HG02571 (cell line): ENCODE measurements around the gene ESYT1.

Experiments used
- ATAC-seq: cut with Tn5 transposase; IDR thresholded peaks from one replicate; pipeline ENCODE4 v1.9.1; 2021; ENCODE audit warnings: mild to moderate bottlenecking, moderate library complexity; ENCODE audit not compliant: unreplicated experiment

ESYT1 gene, protein sequence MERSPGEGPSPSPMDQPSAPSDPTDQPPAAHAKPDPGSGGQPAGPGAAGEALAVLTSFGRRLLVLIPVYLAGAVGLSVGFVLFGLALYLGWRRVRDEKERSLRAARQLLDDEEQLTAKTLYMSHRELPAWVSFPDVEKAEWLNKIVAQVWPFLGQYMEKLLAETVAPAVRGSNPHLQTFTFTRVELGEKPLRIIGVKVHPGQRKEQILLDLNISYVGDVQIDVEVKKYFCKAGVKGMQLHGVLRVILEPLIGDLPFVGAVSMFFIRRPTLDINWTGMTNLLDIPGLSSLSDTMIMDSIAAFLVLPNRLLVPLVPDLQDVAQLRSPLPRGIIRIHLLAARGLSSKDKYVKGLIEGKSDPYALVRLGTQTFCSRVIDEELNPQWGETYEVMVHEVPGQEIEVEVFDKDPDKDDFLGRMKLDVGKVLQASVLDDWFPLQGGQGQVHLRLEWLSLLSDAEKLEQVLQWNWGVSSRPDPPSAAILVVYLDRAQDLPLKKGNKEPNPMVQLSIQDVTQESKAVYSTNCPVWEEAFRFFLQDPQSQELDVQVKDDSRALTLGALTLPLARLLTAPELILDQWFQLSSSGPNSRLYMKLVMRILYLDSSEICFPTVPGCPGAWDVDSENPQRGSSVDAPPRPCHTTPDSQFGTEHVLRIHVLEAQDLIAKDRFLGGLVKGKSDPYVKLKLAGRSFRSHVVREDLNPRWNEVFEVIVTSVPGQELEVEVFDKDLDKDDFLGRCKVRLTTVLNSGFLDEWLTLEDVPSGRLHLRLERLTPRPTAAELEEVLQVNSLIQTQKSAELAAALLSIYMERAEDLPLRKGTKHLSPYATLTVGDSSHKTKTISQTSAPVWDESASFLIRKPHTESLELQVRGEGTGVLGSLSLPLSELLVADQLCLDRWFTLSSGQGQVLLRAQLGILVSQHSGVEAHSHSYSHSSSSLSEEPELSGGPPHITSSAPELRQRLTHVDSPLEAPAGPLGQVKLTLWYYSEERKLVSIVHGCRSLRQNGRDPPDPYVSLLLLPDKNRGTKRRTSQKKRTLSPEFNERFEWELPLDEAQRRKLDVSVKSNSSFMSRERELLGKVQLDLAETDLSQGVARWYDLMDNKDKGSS

DNA sequence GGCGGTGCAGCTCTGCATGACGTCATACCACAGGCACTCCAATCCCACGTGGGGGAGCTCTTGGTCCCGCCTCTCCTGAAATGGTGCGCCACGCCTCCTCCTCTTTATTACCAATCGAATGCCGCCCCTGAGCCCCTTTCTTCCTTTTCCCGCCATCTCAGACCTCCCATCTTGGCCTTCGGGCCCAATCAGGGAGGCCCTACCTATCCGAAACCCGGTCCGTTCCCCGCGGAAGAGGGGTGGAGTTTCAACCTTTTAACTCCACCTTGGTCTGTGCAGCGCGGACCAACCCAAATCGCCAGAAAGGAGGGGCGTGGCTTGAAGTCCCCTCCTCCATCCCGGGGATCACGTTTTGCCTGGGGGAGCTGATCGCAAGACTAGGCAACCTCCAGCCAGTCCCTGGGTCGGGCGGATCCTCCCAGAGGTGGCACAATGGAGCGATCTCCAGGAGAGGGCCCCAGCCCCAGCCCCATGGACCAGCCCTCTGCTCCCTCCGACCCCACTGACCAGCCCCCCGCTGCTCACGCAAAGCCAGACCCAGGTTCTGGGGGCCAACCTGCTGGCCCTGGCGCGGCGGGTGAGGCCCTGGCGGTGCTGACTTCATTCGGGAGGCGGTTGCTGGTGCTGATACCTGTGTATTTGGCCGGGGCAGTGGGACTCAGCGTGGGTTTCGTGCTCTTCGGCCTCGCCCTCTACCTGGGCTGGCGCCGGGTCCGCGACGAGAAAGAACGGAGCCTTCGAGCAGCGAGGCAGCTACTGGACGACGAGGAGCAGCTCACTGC, at the start of gene ESYT1:
ESYT1 (plus strand) TSS at position 380 of the 782 bp plus-strand sequence; CDS start at position 433, 53 bp downstream.
- ATAC-seq = peak; percentile 87

GRCh38 chr12:56078427-56078826, 49.6 kb upstream of the ESYT1 start:
- ATAC-seq = no peak

- peak; percentile 66 for ATAC-seq
These were observed 48.9 kb upstream of the ESYT1 start for GRCh38 chr12:56078931-56079722.

DNA sequence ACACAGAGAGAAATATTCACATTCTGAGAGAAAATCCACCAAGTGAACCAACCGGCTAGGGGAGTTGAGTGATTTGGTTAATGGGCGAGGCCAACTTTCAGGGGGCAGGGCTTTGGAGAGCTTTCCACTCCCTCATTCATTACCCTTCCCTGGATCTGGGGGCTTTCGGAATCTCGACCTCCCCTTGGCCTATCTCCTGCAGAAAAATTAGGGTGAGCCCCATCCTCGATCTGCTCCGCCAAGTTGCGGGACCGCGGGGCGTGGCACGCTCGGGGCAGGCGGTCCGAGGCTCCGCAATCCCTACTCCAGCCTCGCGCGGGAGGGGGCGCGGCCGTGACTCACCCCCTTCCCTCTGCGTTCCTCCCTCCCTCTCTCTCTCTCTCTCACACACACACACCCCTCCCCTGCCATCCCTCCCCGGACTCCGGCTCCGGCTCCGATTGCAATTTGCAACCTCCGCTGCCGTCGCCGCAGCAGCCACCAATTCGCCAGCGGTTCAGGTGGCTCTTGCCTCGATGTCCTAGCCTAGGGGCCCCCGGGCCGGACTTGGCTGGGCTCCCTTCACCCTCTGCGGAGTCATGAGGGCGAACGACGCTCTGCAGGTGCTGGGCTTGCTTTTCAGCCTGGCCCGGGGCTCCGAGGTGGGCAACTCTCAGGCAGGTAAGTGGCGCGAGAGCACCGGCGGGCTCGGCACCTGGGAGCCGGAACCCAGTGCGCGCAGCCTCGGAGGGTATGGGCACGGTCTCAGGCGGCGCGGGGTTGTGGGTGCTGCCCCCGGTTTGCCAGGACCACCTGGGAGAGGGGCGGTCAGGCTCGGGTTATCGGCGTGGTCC, 48.1 kb upstream of the ESYT1 start, which contains the start of gene ERBB3:
ERBB3 (plus strand) TSS at position 443 of the 833 bp plus-strand sequence; CDS start at position 579, 136 bp downstream.
- no peak for ATAC-seq

- no peak for ATAC-seq
These were observed 47.4 kb upstream of the ESYT1 start for GRCh38 chr12:56080556-56081138.

DNA sequence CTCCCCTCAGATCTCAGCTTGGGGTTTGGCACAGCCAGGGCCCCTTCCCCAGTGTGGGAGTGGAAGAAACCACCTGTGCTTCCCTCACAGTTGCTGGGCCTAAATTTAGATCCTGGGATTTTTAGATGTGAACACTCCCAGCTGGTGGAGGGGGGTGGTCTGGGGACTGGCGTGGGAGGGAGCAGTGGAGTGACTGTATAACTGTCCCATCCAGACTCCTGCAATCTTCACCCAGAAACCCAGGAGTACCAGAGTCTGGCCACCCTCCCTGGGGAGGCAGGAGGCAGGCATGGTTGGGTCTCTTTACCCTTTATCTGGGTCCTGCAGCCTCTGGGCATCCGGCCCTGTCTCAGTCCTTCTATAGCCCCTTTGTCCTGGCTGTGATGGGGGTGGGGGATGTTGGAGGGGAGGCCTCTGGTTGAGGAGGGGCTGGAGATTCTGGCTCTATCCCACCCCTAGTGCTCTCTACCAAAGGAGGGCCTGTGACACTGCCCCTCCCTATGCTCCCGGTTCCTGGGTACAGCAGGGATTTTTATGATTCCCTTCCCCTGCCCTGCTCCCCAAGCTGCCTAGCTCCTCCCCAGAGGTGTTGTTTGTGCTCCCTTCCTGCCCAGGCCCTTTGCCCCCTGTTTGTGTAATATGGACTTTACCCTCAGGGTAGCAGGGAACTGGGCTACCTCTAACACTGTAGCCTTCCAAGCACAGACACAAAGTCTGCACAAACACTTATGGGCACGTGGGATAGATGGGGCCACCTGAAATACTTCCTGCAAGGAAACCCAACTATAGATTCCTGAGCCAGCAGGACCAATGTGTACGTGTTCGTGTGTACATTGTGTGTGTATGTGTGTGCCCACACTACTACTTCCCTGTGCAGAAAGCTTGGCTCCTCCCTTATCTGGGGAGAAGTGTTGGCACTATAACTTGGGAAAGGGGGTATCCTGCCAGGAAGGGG, 46.4 kb upstream of the ESYT1 start:
- no peak for ATAC-seq

DNA sequence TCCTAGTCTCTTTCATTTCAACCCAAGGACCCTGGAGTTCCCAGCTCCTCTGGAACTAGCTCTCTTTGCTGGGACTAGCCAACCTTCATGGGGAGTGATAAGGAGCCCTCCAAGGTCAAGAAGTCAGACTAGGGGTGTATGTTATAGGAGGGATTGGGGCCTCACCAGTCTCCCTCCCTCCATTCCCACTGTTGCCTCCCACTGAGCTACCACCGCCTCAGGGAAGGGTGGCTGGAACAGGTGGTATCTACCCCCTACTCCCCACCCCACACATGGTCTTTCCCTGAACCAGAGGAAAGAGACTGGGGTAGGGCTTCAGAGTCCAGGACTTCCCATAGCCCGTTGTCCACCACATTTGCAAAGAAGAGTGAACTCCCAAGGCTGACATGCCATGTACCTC, 45.7 kb upstream of the ESYT1 start:
- no peak for ATAC-seq

DNA sequence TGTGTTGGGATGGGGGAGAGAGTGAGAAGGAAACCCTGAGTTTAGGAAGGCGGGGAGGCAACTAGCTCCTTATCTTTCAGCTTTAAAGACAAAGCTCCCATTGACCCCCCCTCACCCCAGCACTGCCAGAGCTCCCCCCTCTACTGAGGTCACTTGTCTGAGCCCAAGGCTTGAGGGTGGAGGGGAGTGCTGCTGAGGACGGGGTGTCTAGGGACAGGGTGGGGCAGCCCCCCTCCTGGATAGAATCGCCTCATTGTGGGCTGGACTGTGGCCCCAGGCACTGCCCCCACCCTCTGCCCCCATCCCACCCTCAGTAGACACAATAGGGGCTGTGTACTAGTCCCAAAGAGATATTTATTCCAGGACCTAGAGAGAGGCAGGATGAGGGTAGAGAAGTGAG, 45.1 kb upstream of the ESYT1 start:
- ATAC-seq = no peak

DNA sequence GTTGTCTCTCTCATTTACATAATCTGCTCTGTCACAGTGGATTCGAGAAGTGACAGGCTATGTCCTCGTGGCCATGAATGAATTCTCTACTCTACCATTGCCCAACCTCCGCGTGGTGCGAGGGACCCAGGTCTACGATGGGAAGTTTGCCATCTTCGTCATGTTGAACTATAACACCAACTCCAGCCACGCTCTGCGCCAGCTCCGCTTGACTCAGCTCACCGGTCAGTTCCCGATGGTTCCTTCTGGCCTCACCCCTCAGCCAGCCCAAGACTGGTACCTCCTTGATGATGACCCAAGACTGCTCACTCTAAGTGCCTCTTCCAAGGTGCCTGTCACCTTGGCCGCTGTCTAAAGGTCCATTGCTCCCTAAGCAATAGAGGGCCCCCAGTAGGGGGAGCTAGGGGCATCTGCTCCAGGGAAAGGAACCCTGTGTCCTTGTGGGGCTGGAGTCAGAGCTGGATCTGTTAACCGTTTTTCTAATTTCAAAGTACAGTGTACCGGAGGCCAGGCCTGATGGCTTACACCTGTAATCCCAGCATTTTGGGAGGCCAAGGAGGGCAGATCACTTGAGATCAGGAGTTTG, 43.0 kb upstream of the ESYT1 start:
- no peak for ATAC-seq

- no peak for ATAC-seq
These were observed 42.0 kb upstream of the ESYT1 start for GRCh38 chr12:56086096-56086495.

- ATAC-seq = no peak
These were observed 41.5 kb upstream of the ESYT1 start for GRCh38 chr12:56086608-56087007.

DNA sequence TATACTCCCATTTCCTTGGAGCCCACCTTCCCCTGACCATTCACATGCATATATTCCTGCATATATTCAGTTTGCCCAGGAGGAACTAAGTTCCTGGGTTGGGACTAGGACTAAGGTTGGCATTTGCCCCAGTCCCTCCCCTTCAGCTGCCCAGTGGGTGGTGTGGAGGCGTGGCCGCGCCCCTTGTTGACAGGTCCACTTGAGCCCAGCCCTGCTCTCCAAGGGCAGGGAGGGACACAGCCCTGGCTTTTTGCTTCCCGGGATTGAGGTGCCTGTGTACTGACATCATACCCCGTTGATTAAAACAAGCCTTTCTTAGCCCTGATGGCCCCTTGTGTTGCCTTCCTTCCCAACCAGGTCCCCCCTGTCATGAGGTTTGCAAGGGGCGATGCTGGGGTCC, 40.8 kb upstream of the ESYT1 start:
- no peak for ATAC-seq

DNA sequence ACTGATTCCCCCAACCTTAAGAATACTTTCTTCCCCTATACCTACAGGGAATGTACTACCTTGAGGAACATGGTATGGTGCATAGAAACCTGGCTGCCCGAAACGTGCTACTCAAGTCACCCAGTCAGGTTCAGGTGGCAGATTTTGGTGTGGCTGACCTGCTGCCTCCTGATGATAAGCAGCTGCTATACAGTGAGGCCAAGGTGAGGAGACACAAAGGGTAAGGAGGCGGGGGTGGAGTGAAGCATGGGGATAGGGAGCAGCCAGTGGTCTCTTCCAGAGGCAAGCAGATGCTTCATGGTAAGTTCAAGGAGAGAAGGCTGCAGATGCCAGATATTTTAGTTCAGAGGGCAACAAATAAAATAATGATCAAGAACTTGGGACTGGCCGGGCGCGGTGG, 30.3 kb upstream of the ESYT1 start:
- no peak for ATAC-seq

GRCh38 chr12:56098592-56098991, 29.5 kb upstream of the ESYT1 start:
- no peak for ATAC-seq

GRCh38 chr12:56099787-56100186, 28.3 kb upstream of the ESYT1 start:
- no peak for ATAC-seq

DNA sequence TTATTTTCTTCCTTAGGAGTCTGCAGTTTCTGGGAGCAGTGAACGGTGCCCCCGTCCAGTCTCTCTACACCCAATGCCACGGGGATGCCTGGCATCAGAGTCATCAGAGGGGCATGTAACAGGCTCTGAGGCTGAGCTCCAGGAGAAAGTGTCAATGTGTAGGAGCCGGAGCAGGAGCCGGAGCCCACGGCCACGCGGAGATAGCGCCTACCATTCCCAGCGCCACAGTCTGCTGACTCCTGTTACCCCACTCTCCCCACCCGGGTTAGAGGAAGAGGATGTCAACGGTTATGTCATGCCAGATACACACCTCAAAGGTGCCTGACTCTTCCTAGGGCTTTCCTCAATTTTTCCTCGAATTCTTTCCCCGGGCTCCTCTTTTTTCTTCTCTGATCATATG, 27.0 kb upstream of the ESYT1 start:
- no peak for ATAC-seq

- no peak for ATAC-seq
These were observed 25.4 kb upstream of the ESYT1 start for GRCh38 chr12:56102683-56103065.
